Measurements from ENCODE around the gene MYLK2.

GRCh38 chr20:31859998-31860380 lies 40.8 kb downstream of the MYLK2 start:
- TF ChIP-seq CTCF (IDR thresholded peaks at IDR 0.05) (no peak), POLR2A (IDR thresholded peaks at IDR 0.05) (no peak)
